Spleen (tissue), 11 donors: ENCODE results near the gene FGGY. TPM values are rescaled to one million over a fixed set of nuclear protein-coding genes. Genes with fewer than 3 reads are reported as not detected.

Experiments used
- DNase-seq: peaks from one replicate; pipeline ENCODE4 v3.0.0-alpha.2; 2020
- H3K27ac ChIP-seq, 8 donors: fragments of 200-600 bp; sonication (generic) in 7 of 8; 1 replicate in 4 of 8; 2 replicates in 4 of 8; pipeline versions ENCODE4 v1.5.0 to v1.8.0; 2016 to 2021; ENCODE audit warnings: inconsistent platforms in 4 of 8, mild to moderate bottlenecking in 4 of 8, moderate library complexity in 1 of 8
- H3K27me3 ChIP-seq, 7 donors: fragments of 200-600 bp; sonication (generic) in 6 of 7; replicated peaks in 1 of 7; 1 replicate in 4 of 7; 2 replicates in 3 of 7; pipeline versions ENCODE4 v1.5.0 to v1.8.0; 2016 to 2021; ENCODE audit warnings: inconsistent platforms in 3 of 7, mild to moderate bottlenecking in 1 of 7
- H3K36me3 ChIP-seq, 6 donors: fragments of 200-600 bp; sonication (generic) in 5 of 6; 1 replicate in 4 of 6; 2 replicates in 2 of 6; pipeline versions ENCODE4 v1.5.0 to v1.8.0; 2016 to 2021; ENCODE audit warnings: inconsistent platforms in 2 of 6
- H3K4me1 ChIP-seq, 6 donors: fragments of 200-600 bp; sonication (generic) in 5 of 6; 1 replicate in 3 of 6; 2 replicates in 3 of 6; pipeline versions ENCODE4 v1.5.0 to v1.8.0; 2016 to 2021; ENCODE audit warnings: inconsistent platforms in 3 of 6
- H3K4me3 ChIP-seq, 8 donors: fragments of 200-600 bp; sonication (generic) in 7 of 8; 1 replicate in 4 of 8; 2 replicates in 4 of 8; pipeline versions ENCODE4 v1.5.0 to v1.8.0; 2016 to 2021; ENCODE audit warnings: inconsistent platforms in 4 of 8, mild to moderate bottlenecking in 4 of 8, moderate library complexity in 2 of 8
- H3K9me3 ChIP-seq, 8 donors: fragments of 200-600 bp; sonication (generic) in 7 of 8; 1 replicate in 4 of 8; 2 replicates in 4 of 8; pipeline versions ENCODE4 v1.5.0 to v1.8.0; 2016 to 2021; ENCODE audit warnings: inconsistent platforms in 4 of 8
- POLR2A ChIP-seq, 3 donors: fragments of 450-650 bp; IDR thresholded peaks; one replicate each; pipeline ENCODE4 v1.5.1; 2017; ENCODE audit warnings: antibody characterized with exemption in 3 of 3, mild to moderate bottlenecking in 1 of 3
- POLR2AphosphoS5 ChIP-seq, 3 donors: sonication (generic); formaldehyde crosslinking; IDR thresholded peaks; one replicate each; pipeline ENCODE4 v1.5.1; 2017; ENCODE audit warnings: antibody characterized with exemption in 3 of 3
- WGBS, 5 donors: extraction: QIAGEN DNeasy Blood & Tissue Kit in 3 of 5; methylation state at CpG; one replicate each; pipeline versions ENCODE4 v1.1.5 to v1.1.7; 2013 to 2018; 5-methylcytosine and 5-hydroxymethylcytosine counted together
- intact Hi-C: fragments of 100-400 bp; cut with DNase I; formaldehyde crosslinking; loops from one replicate; pipeline ENCODE4 v1.15.0; 2023; ENCODE audit warnings: low total_unique reads
- polyA plus RNA-seq, 3 donors: library from polyadenylated mRNA; stranded (reverse); fragments of 200-250 nt; gene quantifications; one replicate each; pipeline ENCODE4 v1.2.1, GENCODE V29; 2013
- total RNA-seq, 7 donors: library from RNA; depleted of rRNA in 3 of 7; stranded (reverse); fragments of >200 nt in 3 of 7; fragmentation: NEBNext Ultra II Directional in 4 of 7; extraction: Animal tissue kit (Norgen Biotek cat#: 25700) in 4 of 7; gene quantifications; one replicate each; pipeline versions ENCODE4 v1.1.0 to v1.2.1, GENCODE V29; 2016 to 2021
- TF ChIP-seq, protein P1 (sequence below), 11 experiments: fragments of 200-600 bp in 7 of 11; fragments of 450-650 bp in 4 of 11; sonication (generic) in 4 of 11; IDR thresholded peaks in 8 of 11; conservative IDR thresholded peaks in 3 of 11; 1 replicate in 7 of 11; 2 replicates in 4 of 11; pipeline versions ENCODE4 v1.4.0 to v1.8.0; 2016 to 2021; ENCODE audit warnings: antibody characterized with exemption in 11 of 11, inconsistent platforms in 4 of 11, mild to moderate bottlenecking in 1 of 11
- donor health status: healthy with polysubstance abuse.
- donor health status: DM: no; HTN: no; CAD: no; lungs with moderate emphysema.
- donor health status: DM: no; HTN: no; CAD: no.
- donor health status: Bipolar disorder and iron deficiency.
- donor health status: healthy.
- donor health status: DM: no; HTN: no; CAD: no.
- donor health status: DM: yes; HTN: yes; CAD: no.

FGGY gene
- total and polyA plus RNA-seq, 10 donors = 1.7 to 27.8 (median 13.2) TPM

GRCh38 chr1:59526240-59526639, 229.3 kb downstream of the FGGY start:
- no peaks in the 10 kb centered on the region for H3K9me3 ChIP-seq
- no peak overlapping the region for H3K4me3 ChIP-seq
- H3K27me3 ChIP-seq = no peaks in the 10 kb centered on the region
- intact Hi-C loops = no loop called here
- no peak for TF ChIP-seq POLR2A (IDR thresholded peaks at IDR 0.05)
- TF ChIP-seq, protein P1, sequence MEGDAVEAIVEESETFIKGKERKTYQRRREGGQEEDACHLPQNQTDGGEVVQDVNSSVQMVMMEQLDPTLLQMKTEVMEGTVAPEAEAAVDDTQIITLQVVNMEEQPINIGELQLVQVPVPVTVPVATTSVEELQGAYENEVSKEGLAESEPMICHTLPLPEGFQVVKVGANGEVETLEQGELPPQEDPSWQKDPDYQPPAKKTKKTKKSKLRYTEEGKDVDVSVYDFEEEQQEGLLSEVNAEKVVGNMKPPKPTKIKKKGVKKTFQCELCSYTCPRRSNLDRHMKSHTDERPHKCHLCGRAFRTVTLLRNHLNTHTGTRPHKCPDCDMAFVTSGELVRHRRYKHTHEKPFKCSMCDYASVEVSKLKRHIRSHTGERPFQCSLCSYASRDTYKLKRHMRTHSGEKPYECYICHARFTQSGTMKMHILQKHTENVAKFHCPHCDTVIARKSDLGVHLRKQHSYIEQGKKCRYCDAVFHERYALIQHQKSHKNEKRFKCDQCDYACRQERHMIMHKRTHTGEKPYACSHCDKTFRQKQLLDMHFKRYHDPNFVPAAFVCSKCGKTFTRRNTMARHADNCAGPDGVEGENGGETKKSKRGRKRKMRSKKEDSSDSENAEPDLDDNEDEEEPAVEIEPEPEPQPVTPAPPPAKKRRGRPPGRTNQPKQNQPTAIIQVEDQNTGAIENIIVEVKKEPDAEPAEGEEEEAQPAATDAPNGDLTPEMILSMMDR (IDR thresholded peaks at IDR 0.05 in 8 of 11, conservative IDR thresholded peaks at IDR 0.05 in 3 of 11) = no peak
- TF ChIP-seq POLR2AphosphoS5 (IDR thresholded peaks at IDR 0.05) = no peak
- WGBS, 5 donors = 81 to 93% (median 91%) methylated on average over 1 of the region's 1 CpG
- DNase-seq = no peak
- no peaks in the 10 kb centered on the region for H3K36me3 ChIP-seq
- H3K27ac ChIP-seq = no peak overlapping the region
- H3K4me1 ChIP-seq = peaks cover 0 to 4% (median 0%) of the 10 kb centered on the region in 6 donors

GRCh38 chr1:59528471-59528870, 231.6 kb downstream of the FGGY start:
- TF ChIP-seq, protein P1 (IDR thresholded peaks at IDR 0.05 in 8 of 11, conservative IDR thresholded peaks at IDR 0.05 in 3 of 11) = no peak
- TF ChIP-seq POLR2A (IDR thresholded peaks at IDR 0.05) = no peak
- no peak for TF ChIP-seq POLR2AphosphoS5 (IDR thresholded peaks at IDR 0.05)
- H3K27ac ChIP-seq = no peak overlapping the region
- intact Hi-C loops = no loop called here
- H3K4me3 ChIP-seq = no peak overlapping the region
- WGBS, 5 donors = 94 to 97% (median 96%) methylated on average over 3 of the region's 3 CpGs
- no peaks in the 10 kb centered on the region for H3K9me3 ChIP-seq
- no peaks in the 10 kb centered on the region for H3K27me3 ChIP-seq
- no peaks in the 10 kb centered on the region for H3K4me1 ChIP-seq
- DNase-seq = no peak
- H3K36me3 ChIP-seq = no peaks in the 10 kb centered on the region

- no peak for DNase-seq
- H3K27me3 ChIP-seq = no peaks in the 10 kb centered on the region
- H3K36me3 ChIP-seq = no peaks in the 10 kb centered on the region
- no peak overlapping the region for H3K4me3 ChIP-seq
- H3K4me1 ChIP-seq = no peaks in the 10 kb centered on the region
- no peak overlapping the region for H3K27ac ChIP-seq
- 96 to 99% (median 97%) methylated on average over 2 of the region's 2 CpGs for WGBS, 5 donors
- no peak for TF ChIP-seq POLR2A (IDR thresholded peaks at IDR 0.05)
- TF ChIP-seq, protein P1 (IDR thresholded peaks at IDR 0.05 in 8 of 11, conservative IDR thresholded peaks at IDR 0.05 in 3 of 11) = no peak
- TF ChIP-seq POLR2AphosphoS5 (IDR thresholded peaks at IDR 0.05) = no peak
- H3K9me3 ChIP-seq = no peaks in the 10 kb centered on the region
- intact Hi-C loops = no loop called here
Measured at GRCh38 chr1:59528900-59529299, 232.0 kb downstream of the FGGY start.

DNA sequence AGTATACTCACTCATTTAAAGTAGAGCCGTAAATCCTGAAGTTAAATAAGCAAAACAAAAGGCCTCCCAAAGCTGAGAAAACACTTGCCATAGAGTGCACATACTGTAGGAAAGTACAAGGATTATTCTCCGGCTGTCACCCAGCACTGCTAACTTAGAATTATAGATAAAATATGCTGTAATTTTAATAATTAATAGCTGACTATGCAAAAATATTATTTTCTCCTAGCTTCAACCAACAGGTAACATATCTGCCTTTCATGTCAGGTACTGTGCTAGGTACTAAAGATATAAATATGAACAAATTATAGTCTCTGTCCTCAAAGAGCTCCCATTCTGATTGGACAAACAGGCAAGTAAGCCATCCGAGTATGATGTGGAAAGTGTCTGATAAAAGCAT, 233.2 kb downstream of the FGGY start:
- no peaks in the 10 kb centered on the region for H3K36me3 ChIP-seq
- no peak overlapping the region for H3K4me3 ChIP-seq
- 90 to 97% (median 95%) methylated on average over 3 of the region's 3 CpGs for WGBS, 5 donors
- DNase-seq = no peak
- no peaks in the 10 kb centered on the region for H3K4me1 ChIP-seq
- H3K27ac ChIP-seq = no peak overlapping the region
- no peak for TF ChIP-seq POLR2AphosphoS5 (IDR thresholded peaks at IDR 0.05)
- TF ChIP-seq, protein P1 (IDR thresholded peaks at IDR 0.05 in 8 of 11, conservative IDR thresholded peaks at IDR 0.05 in 3 of 11) = no peak
- no peak for TF ChIP-seq POLR2A (IDR thresholded peaks at IDR 0.05)
- intact Hi-C loops = no loop called here
- H3K27me3 ChIP-seq = no peaks in the 10 kb centered on the region
- no peaks in the 10 kb centered on the region for H3K9me3 ChIP-seq
